Lower lobe of right lung (tissue), 2 donors: ENCODE measurements around the gene RPUSD2. TPM values are rescaled to one million over a fixed set of nuclear protein-coding genes. Genes with fewer than 3 reads are reported as not detected.

Experiments used
- ATAC-seq, 2 donors: fragments of 200-7000 bp; cut with Tn5 transposase; one replicate each; pipeline ENCODE4 v1.9.1; 2020 to 2022; ENCODE audit warnings: mild to moderate bottlenecking in 2 of 2, moderate library complexity in 2 of 2
- DNase-seq: peaks from one replicate; pipeline ENCODE4 v3.0.0-alpha.2; 2020
- H3K27ac ChIP-seq: fragments of 200-600 bp; one replicate; pipeline ENCODE4 v1.8.0; 2022
- H3K27me3 ChIP-seq: fragments of 200-600 bp; one replicate; pipeline ENCODE4 v1.8.0; 2022; ENCODE audit warnings: low read depth
- H3K36me3 ChIP-seq: fragments of 200-600 bp; one replicate; pipeline ENCODE4 v1.8.0; 2022; ENCODE audit warnings: mild to moderate bottlenecking
- H3K4me1 ChIP-seq: fragments of 200-600 bp; one replicate; pipeline ENCODE4 v1.8.0; 2022
- H3K4me3 ChIP-seq: fragments of 200-600 bp; one replicate; pipeline ENCODE4 v1.8.0; 2022; ENCODE audit warnings: mild to moderate bottlenecking
- H3K9me3 ChIP-seq: fragments of 200-600 bp; one replicate; pipeline ENCODE4 v1.8.0; 2022
- CTCF ChIP-seq: fragments of 200-600 bp; IDR thresholded peaks from one replicate; pipeline ENCODE4 v1.8.0; 2022; ENCODE audit warnings: antibody characterized with exemption, mild to moderate bottlenecking
- intact Hi-C: fragments of 100-400 bp; cut with DNase I; formaldehyde crosslinking; loops from one replicate; pipeline ENCODE4 v1.11.0; 2022
- total RNA-seq: library from RNA; stranded (reverse); fragmentation: NEBNext Ultra II Directional; extraction: Animal tissue kit (Norgen Biotek cat#: 25700); gene quantifications from one replicate; pipeline ENCODE4 v1.2.1, GENCODE V29; 2021
- donor health status: DM: no; HTN: yes; CAD: no; lungs with severe emphysema.

Gene RPUSD2
- total RNA-seq, 1 donor from 2014 or later, result 5.3 TPM

GRCh38 chr15:40534371-40534770 lies 34.7 kb upstream of the RPUSD2 start:
- ATAC-seq (no peak), DNase-seq (no peak)
- TF ChIP-seq CTCF, result no peak
- H3K27me3 ChIP-seq, result no peaks in the 10 kb centered on the region
- intact Hi-C loops, result no loop called here
- no peaks in the 10 kb centered on the region for H3K4me1 ChIP-seq
- H3K36me3 ChIP-seq, result no peaks in the 10 kb centered on the region
- H3K4me3 ChIP-seq, result no peak overlapping the region
- no peak overlapping the region for H3K27ac ChIP-seq
- no peaks in the 10 kb centered on the region for H3K9me3 ChIP-seq

- H3K4me1 ChIP-seq, result no peaks in the 10 kb centered on the region
- H3K4me3 ChIP-seq, result no peak overlapping the region
- no peaks in the 10 kb centered on the region for H3K27me3 ChIP-seq
- intact Hi-C loops, result no loop called here
- H3K36me3 ChIP-seq, result no peaks in the 10 kb centered on the region
- no peak for TF ChIP-seq CTCF
- no peaks in the 10 kb centered on the region for H3K9me3 ChIP-seq
- ATAC-seq, result no peak
- no peak overlapping the region for H3K27ac ChIP-seq
- DNase-seq, result no peak
These were observed 32.6 kb upstream of the RPUSD2 start for GRCh38 chr15:40536501-40536900.

- ATAC-seq, result no peak
- intact Hi-C loops, result no loop called here
- H3K27me3 ChIP-seq, result no peaks in the 10 kb centered on the region
- H3K4me3 ChIP-seq, result no peak overlapping the region
- no peak for TF ChIP-seq CTCF
- no peaks in the 10 kb centered on the region for H3K36me3 ChIP-seq
- H3K9me3 ChIP-seq, result no peaks in the 10 kb centered on the region
- no peak for DNase-seq
- no peaks in the 10 kb centered on the region for H3K4me1 ChIP-seq
- H3K27ac ChIP-seq, result no peak overlapping the region
These were observed 30.1 kb upstream of the RPUSD2 start for GRCh38 chr15:40538976-40539375.

GRCh38 chr15:40543082-40543481 lies 26.0 kb upstream of the RPUSD2 start:
- DNase-seq, result no peak
- intact Hi-C loops, result no loop called here
- ATAC-seq, result no peak
- Histone ChIP-seq H3K27ac (no peak overlapping the region), H3K4me1 (no peaks in the 10 kb centered on the region), H3K4me3 (no peak overlapping the region), H3K27me3 (no peaks in the 10 kb centered on the region), H3K36me3 (peaks cover 6% of the 10 kb centered on the region), H3K9me3 (no peaks in the 10 kb centered on the region)
- TF ChIP-seq CTCF, result no peak

- no peaks in the 10 kb centered on the region for H3K4me1 ChIP-seq
- intact Hi-C loops, result no loop called here
- peaks cover 6% of the 10 kb centered on the region for H3K36me3 ChIP-seq
- H3K9me3 ChIP-seq, result no peaks in the 10 kb centered on the region
- H3K4me3 ChIP-seq, result no peak overlapping the region
- DNase-seq (no peak), ATAC-seq (no peak)
- TF ChIP-seq CTCF, result no peak
- H3K27ac ChIP-seq, result no peak overlapping the region
- H3K27me3 ChIP-seq, result no peaks in the 10 kb centered on the region
These were observed 25.3 kb upstream of the RPUSD2 start for GRCh38 chr15:40543631-40544294.
